22Rv1 (cell line): ENCODE data around the gene GALNS.
A peak's percentile ranks its signal among the peaks of the same experiment; 100 is the strongest.

Source experiments
- H3K27ac ChIP-seq: fragments of 450-650 bp; 2 replicates; pipeline ENCODE4 v1.5.1; 2017
- ZFX ChIP-seq: fragments of 450-650 bp; IDR thresholded peaks from 2 replicates; pipeline ENCODE4 v1.6.1; 2017; ENCODE audit warnings: antibody characterized with exemption, borderline replicate concordance
- TF ChIP-seq, protein P1 (sequence below): fragments of 450-650 bp; IDR thresholded peaks from 2 replicates; pipeline ENCODE4 v1.5.1; 2017; ENCODE audit warnings: mild to moderate bottlenecking

GALNS gene

DNA sequence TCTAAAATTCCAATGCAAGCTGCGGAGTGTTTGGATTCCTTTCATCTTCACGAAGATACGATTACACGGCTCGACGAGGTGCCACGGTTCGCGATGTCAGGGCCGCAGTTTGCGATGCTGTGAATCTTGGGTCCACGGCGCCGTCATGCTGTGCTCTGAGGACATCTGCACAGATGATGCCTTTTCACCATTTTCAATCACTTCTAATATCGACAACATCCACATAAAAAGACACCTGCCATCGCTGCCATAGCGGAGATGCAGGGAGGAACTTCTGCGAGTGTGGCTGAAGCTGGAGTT lies 38.2 kb downstream of the GALNS start:
- H3K27ac ChIP-seq, result no peak overlapping the region
- TF ChIP-seq, protein P1, sequence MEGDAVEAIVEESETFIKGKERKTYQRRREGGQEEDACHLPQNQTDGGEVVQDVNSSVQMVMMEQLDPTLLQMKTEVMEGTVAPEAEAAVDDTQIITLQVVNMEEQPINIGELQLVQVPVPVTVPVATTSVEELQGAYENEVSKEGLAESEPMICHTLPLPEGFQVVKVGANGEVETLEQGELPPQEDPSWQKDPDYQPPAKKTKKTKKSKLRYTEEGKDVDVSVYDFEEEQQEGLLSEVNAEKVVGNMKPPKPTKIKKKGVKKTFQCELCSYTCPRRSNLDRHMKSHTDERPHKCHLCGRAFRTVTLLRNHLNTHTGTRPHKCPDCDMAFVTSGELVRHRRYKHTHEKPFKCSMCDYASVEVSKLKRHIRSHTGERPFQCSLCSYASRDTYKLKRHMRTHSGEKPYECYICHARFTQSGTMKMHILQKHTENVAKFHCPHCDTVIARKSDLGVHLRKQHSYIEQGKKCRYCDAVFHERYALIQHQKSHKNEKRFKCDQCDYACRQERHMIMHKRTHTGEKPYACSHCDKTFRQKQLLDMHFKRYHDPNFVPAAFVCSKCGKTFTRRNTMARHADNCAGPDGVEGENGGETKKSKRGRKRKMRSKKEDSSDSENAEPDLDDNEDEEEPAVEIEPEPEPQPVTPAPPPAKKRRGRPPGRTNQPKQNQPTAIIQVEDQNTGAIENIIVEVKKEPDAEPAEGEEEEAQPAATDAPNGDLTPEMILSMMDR, result no peak
- TF ChIP-seq ZFX, result no peak

DNA sequence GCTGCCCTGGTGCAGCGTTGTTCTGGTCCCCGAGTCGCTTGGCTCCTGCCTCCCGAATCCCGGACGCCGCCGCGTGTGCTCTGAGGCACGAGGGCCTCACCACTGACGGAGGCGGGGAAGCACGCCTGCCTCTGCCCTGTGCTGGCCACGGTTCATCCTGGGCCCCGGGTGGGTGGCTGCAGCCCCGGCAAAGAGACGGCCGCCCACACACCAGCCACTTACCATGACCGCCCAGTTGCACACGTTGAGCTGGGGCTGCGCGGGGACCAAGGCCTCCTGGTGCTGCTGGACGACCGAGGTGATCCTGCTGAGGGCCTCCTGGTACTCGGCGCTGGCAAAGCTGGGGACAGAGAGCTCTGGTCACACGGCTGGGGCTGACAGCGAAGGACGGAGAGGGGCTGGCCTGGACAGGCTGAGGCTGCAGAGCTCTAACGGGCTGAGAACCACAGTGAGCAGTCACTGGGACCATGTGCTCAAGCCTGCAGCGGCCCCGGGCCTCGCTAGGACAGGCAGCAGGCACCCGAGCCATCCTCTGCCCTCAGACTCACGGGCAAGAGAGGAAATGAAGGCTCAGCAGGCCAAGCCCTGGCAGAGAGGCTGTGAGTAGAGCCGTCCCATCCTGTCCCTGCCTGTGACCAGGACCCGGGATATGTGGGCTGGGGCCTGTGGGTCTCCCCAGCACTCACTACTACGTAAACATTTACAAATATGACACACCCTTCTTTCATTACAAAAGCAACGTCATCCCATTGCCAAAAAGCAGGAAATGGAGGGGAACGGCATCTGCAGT lies 38.8 kb downstream of the GALNS start:
- no peak for TF ChIP-seq ZFX
- TF ChIP-seq, protein P1, result no peak
- no peak overlapping the region for H3K27ac ChIP-seq

DNA sequence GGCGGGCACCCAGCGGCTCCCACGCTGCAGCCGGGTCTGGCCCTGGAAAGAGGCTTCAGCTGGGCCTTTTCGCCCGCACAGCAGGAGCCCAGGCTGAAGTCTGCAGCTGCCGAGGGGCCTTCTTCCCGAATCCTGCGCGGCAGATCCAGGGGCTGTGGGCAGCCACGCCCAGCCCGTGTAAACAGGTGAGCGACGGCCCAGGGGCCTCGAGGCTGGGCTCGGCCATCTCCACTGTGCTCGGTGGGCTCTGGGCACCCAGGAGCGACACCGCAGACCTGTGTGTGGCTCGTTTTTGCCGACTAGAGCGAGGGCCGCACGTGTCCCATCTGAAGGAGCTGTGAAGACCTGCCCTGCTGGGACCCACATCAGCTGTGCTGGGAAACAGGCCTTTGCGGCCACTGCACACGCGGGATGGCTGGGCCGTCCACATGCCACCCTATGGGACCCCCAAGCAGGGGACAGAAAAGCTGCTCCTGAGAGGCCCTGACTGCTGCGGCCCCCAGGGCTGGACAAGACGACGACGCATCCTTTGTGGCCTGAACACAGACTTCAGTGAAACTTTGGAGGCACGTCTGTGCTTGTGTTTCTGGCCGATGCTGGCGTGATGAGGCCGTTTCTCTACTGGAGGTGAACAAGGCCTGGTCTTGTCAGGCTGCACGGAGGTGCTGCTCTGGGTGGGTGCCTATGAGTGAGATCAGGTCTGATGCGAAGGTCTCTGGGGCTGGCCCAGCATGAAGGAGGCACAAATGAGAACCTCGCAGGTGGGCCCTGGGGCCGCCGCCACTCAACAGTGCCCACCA lies 39.8 kb downstream of the GALNS start:
- TF ChIP-seq ZFX, result no peak
- TF ChIP-seq, protein P1, result no peak
- H3K27ac ChIP-seq, result no peak overlapping the region

- TF ChIP-seq, protein P1, result peak; percentile 92
- no peak for TF ChIP-seq ZFX
- no peak overlapping the region for H3K27ac ChIP-seq
Measured at GRCh38 chr16:88815901-88816589, 40.7 kb downstream of the GALNS start.

GRCh38 chr16:88815227-88815626 lies 41.5 kb downstream of the GALNS start:
- TF ChIP-seq, protein P1, result no peak
- TF ChIP-seq ZFX, result no peak
- no peak overlapping the region for H3K27ac ChIP-seq

DNA sequence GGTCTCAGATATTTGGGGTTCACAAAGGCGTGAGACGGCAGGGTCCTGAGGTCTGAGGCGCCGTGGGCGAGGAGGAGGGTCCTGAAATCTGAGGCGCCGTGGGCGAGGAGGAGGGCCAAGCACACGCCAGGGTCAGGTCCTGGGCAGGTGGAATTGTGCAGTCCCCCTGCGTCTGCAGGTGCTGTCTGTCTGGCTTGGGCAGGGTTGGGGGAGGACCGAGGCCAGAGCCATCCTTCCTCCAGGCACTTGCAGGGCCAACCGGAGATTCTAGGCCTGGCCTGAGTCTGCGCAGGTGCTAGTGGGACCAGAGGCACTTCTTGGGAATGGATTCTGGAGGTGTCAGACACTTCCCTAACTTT lies 42.6 kb downstream of the GALNS start:
- TF ChIP-seq, protein P1, result no peak
- no peak for TF ChIP-seq ZFX
- no peak overlapping the region for H3K27ac ChIP-seq
